ENCODE measurements around the gene KLF13.

The KLF13 gene

DNA sequence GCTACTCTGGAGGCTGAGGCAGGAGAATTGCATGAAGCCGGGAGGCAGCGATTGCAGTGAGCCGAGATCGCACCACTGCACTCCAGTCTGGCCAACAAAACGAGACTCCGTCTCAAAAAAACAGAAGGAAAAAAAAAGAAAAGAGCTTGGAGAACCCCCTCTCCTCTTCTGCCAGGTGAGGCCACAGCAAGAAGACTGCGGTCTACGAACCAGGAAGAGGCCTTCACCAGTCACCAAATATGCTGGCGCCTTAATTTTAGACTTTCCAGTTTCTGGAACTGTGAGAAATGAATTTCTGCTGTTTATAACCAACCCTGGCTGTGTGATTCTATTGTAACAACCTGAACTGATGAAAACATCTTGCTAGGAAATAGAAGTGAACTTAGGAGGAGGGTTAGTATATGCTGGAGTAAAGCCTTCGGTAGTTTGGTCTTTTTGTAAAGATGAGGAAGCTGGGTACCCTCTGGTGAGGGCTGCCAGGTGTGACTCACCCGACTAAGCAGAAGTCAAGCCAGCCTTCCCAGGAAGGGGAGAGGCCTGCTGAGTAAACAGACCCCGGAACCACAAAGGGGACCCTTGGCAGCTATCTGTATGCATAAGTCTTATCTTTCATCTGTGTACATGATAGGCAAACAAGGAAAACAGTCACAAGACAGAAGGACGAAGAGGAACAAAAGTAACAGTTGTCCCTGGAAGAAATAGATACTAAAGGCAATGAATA is 78.7 kb downstream of the KLF13 start:
- DNase-seq (ENCODE audit: low read depth, low spot score): no peak
- no peak overlapping the region for H3K27ac ChIP-seq (ENCODE audit: low read length)

DNA sequence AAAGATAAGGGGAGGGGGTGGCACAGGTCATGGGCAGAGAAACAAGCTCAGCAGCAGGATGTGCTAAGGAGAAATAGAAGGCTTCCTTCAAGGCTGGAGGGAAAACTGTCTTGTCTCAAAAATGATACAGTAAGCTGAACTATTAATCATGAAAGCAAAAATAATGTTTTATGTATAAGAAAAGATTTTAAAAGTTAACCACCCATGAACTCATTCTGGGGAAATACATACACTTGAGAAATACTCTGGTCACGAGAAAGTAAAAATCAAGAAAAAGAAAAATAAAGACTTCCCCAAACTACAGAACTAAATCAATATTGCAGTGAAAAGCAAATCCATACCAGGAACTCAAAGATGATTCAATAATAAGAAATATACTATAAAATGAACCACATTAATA is 80.7 kb downstream of the KLF13 start:
- DNase-seq (ENCODE audit: low read depth, low spot score): no peak
- Histone ChIP-seq H3K4me1 (ENCODE audit: control insufficient read depth, insufficient read depth, low read length) (no peaks in the 10 kb centered on the region), H3K9me3 (ENCODE audit: control insufficient read depth, insufficient read depth, low read length) (no peaks in the 10 kb centered on the region), H3K4me3 (ENCODE audit: low read length) (no peak overlapping the region), H3K36me3 (ENCODE audit: control insufficient read depth, insufficient read depth, low read length) (no peaks in the 10 kb centered on the region), H3K27me3 (ENCODE audit: control insufficient read depth, insufficient read depth, low read length) (no peaks in the 10 kb centered on the region), H3K27ac (ENCODE audit: low read length) (no peak overlapping the region)
- no CpG with 5 or more reads among the region's 1 CpG for WGBS (ENCODE audit: insufficient coverage, insufficient read length)

More for the DNA sequence above, 78.7 kb downstream of the KLF13 start:
- Histone ChIP-seq H3K4me3 (ENCODE audit: low read length) (no peak overlapping the region), H3K36me3 (ENCODE audit: control insufficient read depth, insufficient read depth, low read length) (no peaks in the 10 kb centered on the region), H3K9me3 (ENCODE audit: control insufficient read depth, insufficient read depth, low read length) (no peaks in the 10 kb centered on the region), H3K27me3 (ENCODE audit: control insufficient read depth, insufficient read depth, low read length) (no peaks in the 10 kb centered on the region), H3K4me1 (ENCODE audit: control insufficient read depth, insufficient read depth, low read length) (no peaks in the 10 kb centered on the region)
- WGBS (ENCODE audit: insufficient coverage, insufficient read length): no CpG with 5 or more reads among the region's 13 CpGs

DNA sequence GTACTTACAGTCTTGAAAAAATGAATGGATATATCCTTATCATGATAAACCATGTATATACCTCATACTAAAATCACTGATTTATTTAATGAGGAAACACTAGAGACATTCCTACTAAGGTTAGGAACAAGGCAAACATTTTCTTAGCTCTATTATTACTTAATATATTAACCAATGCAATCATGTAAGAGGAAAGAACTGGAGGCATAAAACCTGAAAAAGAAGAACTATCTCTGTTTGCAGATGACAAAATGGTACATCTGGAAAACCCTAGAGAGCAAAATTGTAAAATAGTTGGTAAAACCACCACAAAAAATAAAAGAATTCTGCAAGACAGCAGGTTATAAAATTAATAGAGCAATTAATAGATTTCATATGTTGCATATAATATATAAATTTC is 81.2 kb downstream of the KLF13 start:
- Histone ChIP-seq H3K27ac (ENCODE audit: low read length) (no peak overlapping the region), H3K4me1 (ENCODE audit: control insufficient read depth, insufficient read depth, low read length) (no peaks in the 10 kb centered on the region), H3K9me3 (ENCODE audit: control insufficient read depth, insufficient read depth, low read length) (no peaks in the 10 kb centered on the region), H3K27me3 (ENCODE audit: control insufficient read depth, insufficient read depth, low read length) (no peaks in the 10 kb centered on the region), H3K4me3 (ENCODE audit: low read length) (no peak overlapping the region), H3K36me3 (ENCODE audit: control insufficient read depth, insufficient read depth, low read length) (no peaks in the 10 kb centered on the region)
- no peak for DNase-seq (ENCODE audit: low read depth, low spot score)

DNA sequence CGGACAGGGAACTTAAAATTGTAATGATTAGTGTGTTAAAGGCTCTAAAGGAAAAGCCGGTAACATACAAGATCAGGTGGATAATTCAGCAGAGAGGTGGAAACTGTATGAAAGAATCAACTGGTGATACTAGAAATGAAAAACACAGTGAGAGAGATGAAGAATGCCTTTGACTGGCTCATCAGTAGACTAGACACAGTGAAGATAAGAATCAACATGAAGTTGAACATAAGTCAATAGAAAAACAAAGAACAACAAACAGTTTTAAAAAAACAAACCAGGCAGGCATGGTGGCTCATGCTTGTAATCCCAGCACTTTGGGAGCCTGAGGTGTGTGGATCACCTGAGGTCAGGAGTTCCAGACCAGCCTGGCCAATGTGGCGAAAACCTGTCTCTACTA is 82.1 kb downstream of the KLF13 start:
- Histone ChIP-seq H3K4me1 (ENCODE audit: control insufficient read depth, insufficient read depth, low read length) (no peaks in the 10 kb centered on the region), H3K36me3 (ENCODE audit: control insufficient read depth, insufficient read depth, low read length) (no peaks in the 10 kb centered on the region), H3K9me3 (ENCODE audit: control insufficient read depth, insufficient read depth, low read length) (no peaks in the 10 kb centered on the region), H3K27me3 (ENCODE audit: control insufficient read depth, insufficient read depth, low read length) (no peaks in the 10 kb centered on the region), H3K4me3 (ENCODE audit: low read length) (no peak overlapping the region), H3K27ac (ENCODE audit: low read length) (no peak overlapping the region)
- no peak for DNase-seq (ENCODE audit: low read depth, low spot score)
- no CpG with 5 or more reads among the region's 3 CpGs for WGBS (ENCODE audit: insufficient coverage, insufficient read length)

DNA sequence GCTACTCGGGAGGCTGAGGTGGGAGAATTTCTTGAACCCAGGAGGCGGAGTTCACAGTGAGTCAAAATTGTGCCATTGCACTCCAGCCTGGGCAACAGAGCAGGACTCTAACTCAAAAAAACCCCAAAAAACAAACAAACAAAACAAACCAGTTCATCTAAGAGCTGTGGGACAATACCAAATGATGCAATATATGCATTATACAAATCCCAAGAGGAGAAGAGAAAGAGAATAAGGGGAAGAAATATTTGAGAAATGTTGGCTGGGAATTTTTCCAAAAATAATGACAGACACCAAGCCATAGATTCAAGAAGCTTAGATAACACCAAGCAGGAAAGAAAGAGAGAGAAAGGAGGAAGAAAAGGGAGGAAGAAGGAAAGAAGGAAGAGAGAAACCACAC is 82.5 kb downstream of the KLF13 start:
- no CpG with 5 or more reads among the region's 2 CpGs for WGBS (ENCODE audit: insufficient coverage, insufficient read length)
- no peak for DNase-seq (ENCODE audit: low read depth, low spot score)
- Histone ChIP-seq H3K27ac (ENCODE audit: low read length) (no peak overlapping the region), H3K4me3 (ENCODE audit: low read length) (no peak overlapping the region), H3K9me3 (ENCODE audit: control insufficient read depth, insufficient read depth, low read length) (no peaks in the 10 kb centered on the region), H3K27me3 (ENCODE audit: control insufficient read depth, insufficient read depth, low read length) (no peaks in the 10 kb centered on the region), H3K36me3 (ENCODE audit: control insufficient read depth, insufficient read depth, low read length) (no peaks in the 10 kb centered on the region), H3K4me1 (ENCODE audit: control insufficient read depth, insufficient read depth, low read length) (no peaks in the 10 kb centered on the region)

GRCh38 chr15:31412824-31413223 is 86.2 kb downstream of the KLF13 start:
- Histone ChIP-seq H3K9me3 (ENCODE audit: control insufficient read depth, insufficient read depth, low read length) (no peaks in the 10 kb centered on the region), H3K27me3 (ENCODE audit: control insufficient read depth, insufficient read depth, low read length) (no peaks in the 10 kb centered on the region), H3K4me3 (ENCODE audit: low read length) (no peak overlapping the region), H3K4me1 (ENCODE audit: control insufficient read depth, insufficient read depth, low read length) (no peaks in the 10 kb centered on the region), H3K27ac (ENCODE audit: low read length) (no peak overlapping the region), H3K36me3 (ENCODE audit: control insufficient read depth, insufficient read depth, low read length) (no peaks in the 10 kb centered on the region)
- no peak for DNase-seq (ENCODE audit: low read depth, low spot score)
- no CpG with 5 or more reads among the region's 2 CpGs for WGBS (ENCODE audit: insufficient coverage, insufficient read length)

DNA sequence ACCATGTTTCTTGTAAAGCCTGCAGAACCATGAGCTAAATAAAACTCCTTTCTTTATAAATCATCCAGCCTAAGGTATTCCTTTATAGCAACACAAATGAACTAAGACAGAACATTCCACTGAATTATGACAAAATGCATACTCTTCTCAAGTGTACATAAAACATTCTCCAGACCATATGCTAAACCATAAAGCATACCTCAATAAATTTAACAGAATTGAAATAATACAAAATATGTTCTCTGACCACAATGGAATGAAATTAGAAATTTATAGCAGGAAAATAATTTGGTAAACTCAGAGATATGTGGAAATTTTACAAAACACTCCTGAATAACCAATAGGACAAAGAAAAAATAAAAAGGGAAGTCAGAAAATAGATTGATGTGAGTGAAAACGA is 88.6 kb downstream of the KLF13 start:
- no peaks in the 10 kb centered on the region for H3K27me3 ChIP-seq (ENCODE audit: control insufficient read depth, insufficient read depth, low read length)
- no peaks in the 10 kb centered on the region for H3K36me3 ChIP-seq (ENCODE audit: control insufficient read depth, insufficient read depth, low read length)
- no peak overlapping the region for H3K27ac ChIP-seq (ENCODE audit: low read length)
- H3K4me1 ChIP-seq (ENCODE audit: control insufficient read depth, insufficient read depth, low read length): no peaks in the 10 kb centered on the region
- no CpG with 5 or more reads among the region's 1 CpG for WGBS (ENCODE audit: insufficient coverage, insufficient read length)
- no peaks in the 10 kb centered on the region for H3K9me3 ChIP-seq (ENCODE audit: control insufficient read depth, insufficient read depth, low read length)
- DNase-seq (ENCODE audit: low read depth, low spot score): no peak
- H3K4me3 ChIP-seq (ENCODE audit: low read length): no peak overlapping the region

DNA sequence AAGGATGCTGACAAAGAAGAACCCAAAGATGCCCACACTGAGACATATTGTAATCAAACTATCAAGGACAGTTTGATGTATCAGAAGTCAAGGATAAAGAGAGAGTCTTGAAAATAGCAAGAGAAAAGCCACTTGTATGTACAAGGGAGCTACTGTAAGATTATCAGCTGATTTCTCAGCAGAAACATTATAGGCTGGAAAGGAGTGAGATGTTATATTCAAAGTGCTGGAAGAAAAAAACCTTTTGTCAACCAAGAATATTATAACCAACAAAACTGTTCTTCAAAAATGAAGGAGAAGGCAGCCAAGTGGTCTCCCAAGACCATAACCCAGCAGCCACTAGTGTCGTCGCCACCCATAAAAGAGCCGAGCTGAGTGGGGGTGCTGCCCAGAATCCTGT is 93.2 kb downstream of the KLF13 start:
- no CpG with 5 or more reads among the region's 3 CpGs for WGBS (ENCODE audit: insufficient coverage, insufficient read length)
- no peaks in the 10 kb centered on the region for H3K4me1 ChIP-seq (ENCODE audit: control insufficient read depth, insufficient read depth, low read length)
- no peak overlapping the region for H3K4me3 ChIP-seq (ENCODE audit: low read length)
- H3K9me3 ChIP-seq (ENCODE audit: control insufficient read depth, insufficient read depth, low read length): no peaks in the 10 kb centered on the region
- H3K27ac ChIP-seq (ENCODE audit: low read length): no peak overlapping the region
- DNase-seq (ENCODE audit: low read depth, low spot score): no peak
- H3K36me3 ChIP-seq (ENCODE audit: control insufficient read depth, insufficient read depth, low read length): no peaks in the 10 kb centered on the region
- H3K27me3 ChIP-seq (ENCODE audit: control insufficient read depth, insufficient read depth, low read length): no peaks in the 10 kb centered on the region

DNA sequence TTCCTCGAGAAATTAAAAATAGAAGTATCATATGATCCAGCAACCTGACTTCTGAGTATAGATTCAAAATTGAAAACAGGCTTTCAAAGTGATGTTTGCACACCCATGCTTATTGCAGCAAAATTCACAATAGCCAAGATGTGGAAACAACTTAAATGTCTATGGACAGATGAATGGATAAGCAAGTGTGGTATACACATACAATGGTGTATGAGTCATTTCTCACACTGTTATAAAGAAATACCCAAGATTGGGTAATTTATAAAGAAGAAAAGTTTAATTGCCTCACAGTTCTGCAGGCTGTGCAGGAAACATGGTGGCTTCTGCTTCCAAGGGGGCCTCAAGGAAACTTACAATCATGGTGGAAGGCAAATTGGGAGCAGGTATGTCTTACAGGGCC is 100.8 kb downstream of the KLF13 start:
- WGBS (ENCODE audit: insufficient coverage, insufficient read length): no CpG with 5 or more reads among the region's 1 CpG
- no peaks in the 10 kb centered on the region for H3K9me3 ChIP-seq (ENCODE audit: control insufficient read depth, insufficient read depth, low read length)
- no peak for DNase-seq (ENCODE audit: low read depth, low spot score)
- no peaks in the 10 kb centered on the region for H3K27me3 ChIP-seq (ENCODE audit: control insufficient read depth, insufficient read depth, low read length)
- no peaks in the 10 kb centered on the region for H3K36me3 ChIP-seq (ENCODE audit: control insufficient read depth, insufficient read depth, low read length)
- H3K27ac ChIP-seq (ENCODE audit: low read length): no peak overlapping the region
- H3K4me1 ChIP-seq (ENCODE audit: control insufficient read depth, insufficient read depth, low read length): no peaks in the 10 kb centered on the region
- H3K4me3 ChIP-seq (ENCODE audit: low read length): no peak overlapping the region

Measured in iPS DF 6.9 (cell line).